ENCODE data around the gene EPHB1.

Gene EPHB1

GRCh38 chr3:135203026-135203425 is 408.0 kb downstream of the EPHB1 start:
- no peaks in the 10 kb centered on the region for H4K20me1 ChIP-seq (ENCODE audit: insufficient read depth, low read length)
- no peaks in the 10 kb centered on the region for H3K9me2 ChIP-seq (ENCODE audit: low read depth, low read length)
- H3K27me3 ChIP-seq (ENCODE audit: insufficient read depth, low read length) = no peaks in the 10 kb centered on the region
- H3F3A ChIP-seq (ENCODE audit: insufficient read depth, low read length) = no peaks in the 10 kb centered on the region
- H3K36me3 ChIP-seq (ENCODE audit: insufficient read depth, low read length) = no peaks in the 10 kb centered on the region
- H3K4me1 ChIP-seq (ENCODE audit: insufficient read depth, low read length, severe bottlenecking) = no peaks in the 10 kb centered on the region
- H2AFZ ChIP-seq (ENCODE audit: low read length) = no peak overlapping the region
- no peak overlapping the region for H3K4me3 ChIP-seq (ENCODE audit: low read depth, low read length, poor library complexity, severe bottlenecking)
- H3K27ac ChIP-seq (ENCODE audit: low read depth, low read length, poor library complexity, severe bottlenecking) = no peak overlapping the region
- no peaks in the 10 kb centered on the region for H3K9me3 ChIP-seq (ENCODE audit: low read length)
- no peak overlapping the region for H3K9ac ChIP-seq (ENCODE audit: low read length)
- TF ChIP-seq EZH2 (IDR thresholded peaks at IDR 0.05; ENCODE audit: borderline replicate concordance, low read length) (no peak), CTCF (IDR thresholded peaks at IDR 0.05; ENCODE audit: low read length) (no peak)
- no peak overlapping the region for H3K4me2 ChIP-seq (ENCODE audit: low read length)
- no peaks in the 10 kb centered on the region for H3K79me2 ChIP-seq (ENCODE audit: insufficient read depth, low read length)

- Histone ChIP-seq H3K9me2 (ENCODE audit: low read depth, low read length) (no peaks in the 10 kb centered on the region), H3K9me3 (ENCODE audit: low read length) (no peaks in the 10 kb centered on the region)
These were observed 418.2 kb downstream of the EPHB1 start for GRCh38 chr3:135213213-135213612.

GRCh38 chr3:135213822-135214221 is 418.8 kb downstream of the EPHB1 start:
- H3K9me3 ChIP-seq (ENCODE audit: low read length) = no peaks in the 10 kb centered on the region
- no peak overlapping the region for H3K27ac ChIP-seq (ENCODE audit: low read depth, low read length, poor library complexity, severe bottlenecking)
- H3K4me2 ChIP-seq (ENCODE audit: low read length) = no peak overlapping the region
- no peak overlapping the region for H2AFZ ChIP-seq (ENCODE audit: low read length)
- H3K4me3 ChIP-seq (ENCODE audit: low read depth, low read length, poor library complexity, severe bottlenecking) = no peak overlapping the region
- no peaks in the 10 kb centered on the region for H3F3A ChIP-seq (ENCODE audit: insufficient read depth, low read length)
- no peaks in the 10 kb centered on the region for H3K36me3 ChIP-seq (ENCODE audit: insufficient read depth, low read length)
- H4K20me1 ChIP-seq (ENCODE audit: insufficient read depth, low read length) = no peaks in the 10 kb centered on the region
- H3K79me2 ChIP-seq (ENCODE audit: insufficient read depth, low read length) = no peaks in the 10 kb centered on the region
- H3K4me1 ChIP-seq (ENCODE audit: insufficient read depth, low read length, severe bottlenecking) = no peaks in the 10 kb centered on the region
- no peak overlapping the region for H3K9ac ChIP-seq (ENCODE audit: low read length)
- H3K27me3 ChIP-seq (ENCODE audit: insufficient read depth, low read length) = no peaks in the 10 kb centered on the region
- no peak for TF ChIP-seq EZH2 (IDR thresholded peaks at IDR 0.05; ENCODE audit: borderline replicate concordance, low read length)
- TF ChIP-seq CTCF (IDR thresholded peaks at IDR 0.05; ENCODE audit: low read length) = no peak
- no peaks in the 10 kb centered on the region for H3K9me2 ChIP-seq (ENCODE audit: low read depth, low read length)

More at GRCh38 chr3:135213213-135213612, 418.2 kb downstream of the EPHB1 start:
- H3K79me2 ChIP-seq (ENCODE audit: insufficient read depth, low read length) = no peaks in the 10 kb centered on the region
- H3K27me3 ChIP-seq (ENCODE audit: insufficient read depth, low read length) = no peaks in the 10 kb centered on the region
- no peaks in the 10 kb centered on the region for H4K20me1 ChIP-seq (ENCODE audit: insufficient read depth, low read length)
- H3K27ac ChIP-seq (ENCODE audit: low read depth, low read length, poor library complexity, severe bottlenecking) = no peak overlapping the region
- H2AFZ ChIP-seq (ENCODE audit: low read length) = no peak overlapping the region
- H3K36me3 ChIP-seq (ENCODE audit: insufficient read depth, low read length) = no peaks in the 10 kb centered on the region
- H3K4me3 ChIP-seq (ENCODE audit: low read depth, low read length, poor library complexity, severe bottlenecking) = no peak overlapping the region
- TF ChIP-seq CTCF (IDR thresholded peaks at IDR 0.05; ENCODE audit: low read length) (no peak), EZH2 (IDR thresholded peaks at IDR 0.05; ENCODE audit: borderline replicate concordance, low read length) (no peak)
- H3F3A ChIP-seq (ENCODE audit: insufficient read depth, low read length) = no peaks in the 10 kb centered on the region
- no peak overlapping the region for H3K9ac ChIP-seq (ENCODE audit: low read length)
- H3K4me2 ChIP-seq (ENCODE audit: low read length) = no peak overlapping the region
- no peaks in the 10 kb centered on the region for H3K4me1 ChIP-seq (ENCODE audit: insufficient read depth, low read length, severe bottlenecking)
